Astrocyte of the hippocampus (primary cell): Measurements from ENCODE around the gene TRAPPC14.
A peak's percentile ranks its signal among the peaks of the same experiment; 100 is the strongest.

Source experiments
- DNase-seq: peaks from one replicate; pipeline ENCODE4 v3.0.0; 2011; ENCODE audit warnings: low read depth, low spot score

TRAPPC14 gene

DNA sequence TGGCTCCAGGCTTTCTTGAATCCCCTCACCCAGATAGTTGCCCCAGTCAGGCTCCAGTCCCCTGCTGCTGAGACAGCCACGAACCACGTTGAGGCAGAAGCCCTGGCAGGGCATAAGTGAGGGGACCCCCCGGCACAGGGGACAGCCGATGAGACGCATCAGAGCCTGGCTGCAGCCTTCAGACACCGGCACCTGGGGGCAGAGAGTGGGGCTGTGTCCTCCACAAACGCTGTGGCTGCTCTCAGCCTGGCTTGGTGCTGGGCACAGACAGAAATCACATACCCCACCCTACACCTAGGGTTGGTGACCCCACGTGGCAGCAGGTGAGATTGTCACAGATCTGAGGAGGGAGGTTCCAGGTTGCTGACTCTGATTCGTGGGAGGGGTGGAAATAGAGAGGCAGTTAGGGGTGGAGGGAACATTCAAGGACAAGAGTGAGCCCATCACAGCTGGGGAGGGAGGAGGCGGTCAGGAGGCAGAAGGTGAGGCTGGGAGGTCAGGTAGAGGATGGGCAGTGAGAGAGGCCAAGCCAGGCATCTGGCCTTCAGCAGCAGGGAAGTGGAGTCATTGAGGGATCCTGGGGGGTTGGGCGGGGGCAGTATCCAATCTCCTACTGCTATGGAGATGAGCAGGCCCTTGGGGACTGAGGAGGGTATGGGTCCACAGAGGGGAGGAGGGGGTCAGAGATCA lies 15.4 kb upstream of the TRAPPC14 start:
- no peak for DNase-seq

DNA sequence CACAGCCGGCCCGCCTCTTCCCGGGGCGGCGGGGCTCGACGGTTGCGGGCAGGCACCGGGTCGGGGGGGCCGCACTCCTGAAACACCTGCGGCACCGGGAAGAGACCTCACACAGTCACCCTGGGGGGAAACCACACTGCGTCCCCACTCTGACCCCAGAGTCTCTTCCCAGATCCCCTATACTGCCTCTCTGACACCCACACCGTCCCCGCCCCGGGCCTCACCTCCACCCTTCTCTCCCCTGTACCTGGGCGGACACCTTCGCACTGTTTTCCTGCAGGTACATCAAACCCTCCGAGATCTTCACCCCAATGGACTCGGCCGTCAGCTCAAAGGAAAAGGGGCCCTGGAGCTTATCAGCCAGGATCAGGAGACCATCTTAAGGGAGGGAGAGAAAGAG lies 13.3 kb upstream of the TRAPPC14 start:
- DNase-seq: no peak

- DNase-seq: peak; percentile 27
Observed at GRCh38 chr7:100171087-100171681, 12.7 kb upstream of the TRAPPC14 start.

GRCh38 chr7:100170101-100170897 lies 11.8 kb upstream of the TRAPPC14 start:
- DNase-seq: no peak

- DNase-seq: no peak
Observed at GRCh38 chr7:100169147-100169850, 10.8 kb upstream of the TRAPPC14 start.

GRCh38 chr7:100167912-100168323 lies 9.4 kb upstream of the TRAPPC14 start:
- peak; percentile 45 for DNase-seq

GRCh38 chr7:100166970-100167911 lies 8.7 kb upstream of the TRAPPC14 start:
- no peak for DNase-seq

GRCh38 chr7:100166317-100166940 lies 7.9 kb upstream of the TRAPPC14 start:
- no peak for DNase-seq

GRCh38 chr7:100163871-100164270 lies 5.3 kb upstream of the TRAPPC14 start:
- DNase-seq: no peak

DNA sequence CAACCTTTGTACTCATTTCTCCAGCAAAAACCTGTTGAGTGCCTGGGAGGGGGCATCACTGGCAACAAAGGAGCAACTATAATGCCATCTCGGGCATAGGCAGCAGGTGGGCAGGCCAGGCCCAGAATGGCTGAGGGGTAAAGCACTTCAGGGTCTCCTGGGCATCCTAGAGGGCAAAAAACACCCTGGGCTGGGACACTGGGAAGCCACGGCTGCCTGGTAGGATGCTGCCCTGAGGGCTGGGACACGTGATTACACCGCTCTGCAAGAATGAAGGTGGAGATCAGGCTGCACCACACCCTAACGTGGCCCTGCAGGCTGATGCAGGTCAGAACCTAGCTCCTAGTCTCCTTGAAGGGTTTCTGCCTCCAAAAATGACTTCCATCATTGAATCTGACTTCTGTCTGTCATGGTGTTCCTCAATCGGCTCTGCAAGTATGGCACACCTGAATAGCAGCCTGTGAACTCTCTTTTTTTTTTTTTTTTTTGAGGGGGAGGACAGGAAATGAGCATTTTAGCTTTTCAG lies 4.5 kb upstream of the TRAPPC14 start:
- DNase-seq: no peak

- DNase-seq: no peak
Observed at GRCh38 chr7:100160067-100160466, 1.5 kb upstream of the TRAPPC14 start.

GRCh38 chr7:100159099-100159623 lies 638 bp upstream of the TRAPPC14 start:
- no peak for DNase-seq

GRCh38 chr7:100157334-100158228 lies 942 bp downstream of the TRAPPC14 start:
- DNase-seq: peak; percentile 47

DNA sequence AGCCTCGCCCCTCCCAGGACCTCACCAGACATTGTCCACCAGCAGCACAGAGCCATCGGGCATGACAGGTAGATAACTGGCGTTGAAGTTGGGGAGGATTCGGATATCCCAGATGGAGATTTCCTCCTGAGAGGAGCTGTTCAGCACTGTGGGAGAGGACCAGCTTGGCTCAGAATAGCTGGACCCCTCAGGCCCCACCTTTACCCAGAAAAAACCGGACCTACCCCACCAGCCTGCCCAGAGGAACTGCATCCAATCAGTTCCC lies 1.5 kb downstream of the TRAPPC14 start:
- no peak for DNase-seq

- peak; percentile 16 for DNase-seq
Observed at GRCh38 chr7:100156331-100157068, 2.0 kb downstream of the TRAPPC14 start.

- no peak for DNase-seq
Observed at GRCh38 chr7:100155553-100156317, 2.8 kb downstream of the TRAPPC14 start.

DNA sequence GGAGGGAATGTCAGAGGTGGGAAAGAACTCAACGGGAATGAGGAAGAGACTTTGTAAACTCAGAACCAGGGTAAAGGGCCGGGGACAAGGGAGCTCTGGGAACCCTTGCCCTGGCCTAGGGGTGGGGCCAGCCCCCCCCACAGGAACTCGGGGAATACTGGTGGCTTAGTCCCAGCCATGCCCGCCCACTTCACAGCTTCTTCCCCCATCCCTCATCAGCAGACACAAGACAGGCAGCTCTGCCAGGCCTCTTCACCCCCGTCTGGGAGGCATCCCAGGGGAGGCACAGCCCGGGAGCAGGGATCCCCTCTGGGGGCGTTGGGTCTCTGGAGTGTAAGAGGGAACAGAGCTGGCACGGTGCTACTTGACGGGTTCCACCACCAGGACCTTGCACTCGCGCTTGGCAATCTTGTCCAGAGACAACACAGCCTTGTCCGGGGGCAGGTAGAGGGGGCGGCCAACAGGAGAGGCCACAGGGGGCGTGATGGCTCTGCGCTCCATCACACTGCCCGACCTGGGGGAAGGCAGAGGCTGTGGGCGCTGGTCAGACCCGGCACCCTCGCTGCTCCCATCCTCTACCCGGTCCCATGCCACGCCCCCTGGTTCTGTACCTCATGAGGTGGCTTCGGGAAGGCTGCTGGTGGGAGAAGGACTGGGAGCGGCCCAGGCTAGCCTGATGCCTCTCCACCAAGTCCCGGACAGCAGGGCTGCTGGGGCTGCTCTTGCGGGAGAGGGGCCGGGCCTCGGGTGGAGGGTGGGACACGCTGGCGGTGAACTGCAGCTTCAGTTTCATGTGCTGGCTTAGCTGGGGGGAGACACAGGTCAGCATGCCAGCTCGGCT lies 3.7 kb downstream of the TRAPPC14 start:
- DNase-seq: no peak
